ENCODE data around the gene MAML1. TPM values are rescaled to one million over a fixed set of nuclear protein-coding genes. Genes with fewer than 3 reads are reported as not detected.

The MAML1 gene
- total and polyA plus RNA-seq, 2 experiments from 2014 or later: 9.6 to 43.9 TPM

DNA sequence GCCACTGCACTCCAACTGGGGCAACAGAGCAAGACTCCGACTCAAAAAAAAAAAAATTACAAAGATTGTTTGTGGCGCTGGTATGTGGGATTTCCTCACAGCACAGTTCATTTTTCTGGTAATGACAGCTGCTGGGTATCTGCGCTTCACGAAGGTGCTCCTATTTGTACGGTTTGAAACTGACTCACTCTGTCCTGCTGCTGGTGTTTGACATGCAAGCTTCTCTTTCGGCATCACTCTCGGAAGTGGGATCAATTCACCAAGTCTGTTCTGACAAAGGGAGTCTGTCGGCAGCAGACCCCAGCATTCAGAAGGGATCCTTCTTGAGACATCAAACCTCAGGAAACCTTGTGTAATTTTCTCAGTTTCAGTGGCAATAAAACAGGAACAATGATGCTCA is 26.3 kb downstream of the MAML1 start:
- no peak overlapping the region for H3K4me3 ChIP-seq
- no peak overlapping the region for H3K27ac ChIP-seq (ENCODE audit: low read depth)
- H3K4me2 ChIP-seq: no peak overlapping the region
- Mint-ChIP-seq H3K36me3 (ENCODE audit: low read depth) (no peaks in the 10 kb centered on the region), H3K27ac (no peak overlapping the region), H3K4me1 (peaks cover 57% of the 10 kb centered on the region), H3K9me3 (no peaks in the 10 kb centered on the region; the same call in 2 of the 3 replicates), H3K27me3 (ENCODE audit: insufficient read depth, low read depth, poor library complexity) (peaks cover 3% of the 10 kb centered on the region), H3K4me3 (no peak overlapping the region)
- no peak overlapping the region for H2AFZ ChIP-seq
- H3K36me3 ChIP-seq (ENCODE audit: insufficient read depth): no peaks in the 10 kb centered on the region
- H3F3A ChIP-seq (replicated peaks; ENCODE audit: low read depth): peaks cover 19% of the 10 kb centered on the region; the same call in 1 of the 2 replicates
- no peaks in the 10 kb centered on the region for H3K9me2 ChIP-seq (ENCODE audit: insufficient read depth)
- peaks cover 54% of the 10 kb centered on the region for H4K20me1 ChIP-seq (replicated peaks; ENCODE audit: insufficient read depth)
- TF ChIP-seq POLR2AphosphoS5 (IDR thresholded peaks at IDR 0.05; ENCODE audit: low read depth) (no peak), CREB1 (CRISPR knock-in tag; IDR thresholded peaks at IDR 0.05; ENCODE audit: low read depth) (no peak), ZNF331 (CRISPR knock-in tag; IDR thresholded peaks at IDR 0.05; ENCODE audit: low read depth) (no peak), EZH2phosphoT487 (IDR thresholded peaks at IDR 0.05; ENCODE audit: unreplicated experiment) (no peak), STAT1 (IDR thresholded peaks at IDR 0.05; ENCODE audit: unreplicated experiment) (no peak), ZNF114 (CRISPR knock-in tag; IDR thresholded peaks at IDR 0.05) (no peak), EZH2 (IDR thresholded peaks at IDR 0.05; ENCODE audit: low read depth, unreplicated experiment) (no peak), JUNB (IDR thresholded peaks at IDR 0.05; ENCODE audit: unreplicated experiment) (no peak)
- TF ChIP-seq, protein P1, sequence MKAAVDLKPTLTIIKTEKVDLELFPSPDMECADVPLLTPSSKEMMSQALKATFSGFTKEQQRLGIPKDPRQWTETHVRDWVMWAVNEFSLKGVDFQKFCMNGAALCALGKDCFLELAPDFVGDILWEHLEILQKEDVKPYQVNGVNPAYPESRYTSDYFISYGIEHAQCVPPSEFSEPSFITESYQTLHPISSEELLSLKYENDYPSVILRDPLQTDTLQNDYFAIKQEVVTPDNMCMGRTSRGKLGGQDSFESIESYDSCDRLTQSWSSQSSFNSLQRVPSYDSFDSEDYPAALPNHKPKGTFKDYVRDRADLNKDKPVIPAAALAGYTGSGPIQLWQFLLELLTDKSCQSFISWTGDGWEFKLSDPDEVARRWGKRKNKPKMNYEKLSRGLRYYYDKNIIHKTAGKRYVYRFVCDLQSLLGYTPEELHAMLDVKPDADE (IDR thresholded peaks at IDR 0.05): no peak
- TF ChIP-seq, protein P2, sequence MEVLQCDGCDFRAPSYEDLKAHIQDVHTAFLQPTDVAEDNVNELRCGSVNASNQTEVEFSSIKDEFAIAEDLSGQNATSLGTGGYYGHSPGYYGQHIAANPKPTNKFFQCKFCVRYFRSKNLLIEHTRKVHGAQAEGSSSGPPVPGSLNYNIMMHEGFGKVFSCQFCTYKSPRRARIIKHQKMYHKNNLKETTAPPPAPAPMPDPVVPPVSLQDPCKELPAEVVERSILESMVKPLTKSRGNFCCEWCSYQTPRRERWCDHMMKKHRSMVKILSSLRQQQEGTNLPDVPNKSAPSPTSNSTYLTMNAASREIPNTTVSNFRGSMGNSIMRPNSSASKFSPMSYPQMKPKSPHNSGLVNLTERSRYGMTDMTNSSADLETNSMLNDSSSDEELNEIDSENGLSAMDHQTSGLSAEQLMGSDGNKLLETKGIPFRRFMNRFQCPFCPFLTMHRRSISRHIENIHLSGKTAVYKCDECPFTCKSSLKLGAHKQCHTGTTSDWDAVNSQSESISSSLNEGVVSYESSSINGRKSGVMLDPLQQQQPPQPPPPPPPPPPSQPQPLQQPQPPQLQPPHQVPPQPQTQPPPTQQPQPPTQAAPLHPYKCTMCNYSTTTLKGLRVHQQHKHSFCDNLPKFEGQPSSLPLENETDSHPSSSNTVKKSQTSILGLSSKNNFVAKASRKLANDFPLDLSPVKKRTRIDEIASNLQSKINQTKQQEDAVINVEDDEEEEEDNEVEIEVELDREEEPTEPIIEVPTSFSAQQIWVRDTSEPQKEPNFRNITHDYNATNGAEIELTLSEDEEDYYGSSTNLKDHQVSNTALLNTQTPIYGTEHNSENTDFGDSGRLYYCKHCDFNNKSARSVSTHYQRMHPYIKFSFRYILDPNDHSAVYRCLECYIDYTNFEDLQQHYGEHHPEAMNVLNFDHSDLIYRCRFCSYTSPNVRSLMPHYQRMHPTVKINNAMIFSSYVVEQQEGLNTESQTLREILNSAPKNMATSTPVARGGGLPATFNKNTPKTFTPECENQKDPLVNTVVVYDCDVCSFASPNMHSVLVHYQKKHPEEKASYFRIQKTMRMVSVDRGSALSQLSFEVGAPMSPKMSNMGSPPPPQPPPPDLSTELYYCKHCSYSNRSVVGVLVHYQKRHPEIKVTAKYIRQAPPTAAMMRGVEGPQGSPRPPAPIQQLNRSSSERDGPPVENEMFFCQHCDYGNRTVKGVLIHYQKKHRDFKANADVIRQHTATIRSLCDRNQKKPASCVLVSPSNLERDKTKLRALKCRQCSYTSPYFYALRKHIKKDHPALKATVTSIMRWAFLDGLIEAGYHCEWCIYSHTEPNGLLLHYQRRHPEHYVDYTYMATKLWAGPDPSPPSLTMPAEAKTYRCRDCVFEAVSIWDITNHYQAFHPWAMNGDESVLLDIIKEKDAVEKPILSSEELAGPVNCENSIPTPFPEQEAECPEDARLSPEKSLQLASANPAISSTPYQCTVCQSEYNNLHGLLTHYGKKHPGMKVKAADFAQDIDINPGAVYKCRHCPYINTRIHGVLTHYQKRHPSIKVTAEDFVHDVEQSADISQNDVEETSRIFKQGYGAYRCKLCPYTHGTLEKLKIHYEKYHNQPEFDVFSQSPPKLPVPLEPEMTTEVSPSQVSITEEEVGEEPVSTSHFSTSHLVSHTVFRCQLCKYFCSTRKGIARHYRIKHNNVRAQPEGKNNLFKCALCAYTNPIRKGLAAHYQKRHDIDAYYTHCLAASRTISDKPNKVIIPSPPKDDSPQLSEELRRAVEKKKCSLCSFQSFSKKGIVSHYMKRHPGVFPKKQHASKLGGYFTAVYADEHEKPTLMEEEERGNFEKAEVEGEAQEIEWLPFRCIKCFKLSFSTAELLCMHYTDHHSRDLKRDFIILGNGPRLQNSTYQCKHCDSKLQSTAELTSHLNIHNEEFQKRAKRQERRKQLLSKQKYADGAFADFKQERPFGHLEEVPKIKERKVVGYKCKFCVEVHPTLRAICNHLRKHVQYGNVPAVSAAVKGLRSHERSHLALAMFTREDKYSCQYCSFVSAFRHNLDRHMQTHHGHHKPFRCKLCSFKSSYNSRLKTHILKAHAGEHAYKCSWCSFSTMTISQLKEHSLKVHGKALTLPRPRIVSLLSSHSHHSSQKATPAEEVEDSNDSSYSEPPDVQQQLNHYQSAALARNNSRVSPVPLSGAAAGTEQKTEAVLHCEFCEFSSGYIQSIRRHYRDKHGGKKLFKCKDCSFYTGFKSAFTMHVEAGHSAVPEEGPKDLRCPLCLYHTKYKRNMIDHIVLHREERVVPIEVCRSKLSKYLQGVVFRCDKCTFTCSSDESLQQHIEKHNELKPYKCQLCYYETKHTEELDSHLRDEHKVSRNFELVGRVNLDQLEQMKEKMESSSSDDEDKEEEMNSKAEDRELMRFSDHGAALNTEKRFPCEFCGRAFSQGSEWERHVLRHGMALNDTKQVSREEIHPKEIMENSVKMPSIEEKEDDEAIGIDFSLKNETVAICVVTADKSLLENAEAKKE (CRISPR knock-in tag; IDR thresholded peaks at IDR 0.05): no peak
- TF ChIP-seq, protein P3, sequence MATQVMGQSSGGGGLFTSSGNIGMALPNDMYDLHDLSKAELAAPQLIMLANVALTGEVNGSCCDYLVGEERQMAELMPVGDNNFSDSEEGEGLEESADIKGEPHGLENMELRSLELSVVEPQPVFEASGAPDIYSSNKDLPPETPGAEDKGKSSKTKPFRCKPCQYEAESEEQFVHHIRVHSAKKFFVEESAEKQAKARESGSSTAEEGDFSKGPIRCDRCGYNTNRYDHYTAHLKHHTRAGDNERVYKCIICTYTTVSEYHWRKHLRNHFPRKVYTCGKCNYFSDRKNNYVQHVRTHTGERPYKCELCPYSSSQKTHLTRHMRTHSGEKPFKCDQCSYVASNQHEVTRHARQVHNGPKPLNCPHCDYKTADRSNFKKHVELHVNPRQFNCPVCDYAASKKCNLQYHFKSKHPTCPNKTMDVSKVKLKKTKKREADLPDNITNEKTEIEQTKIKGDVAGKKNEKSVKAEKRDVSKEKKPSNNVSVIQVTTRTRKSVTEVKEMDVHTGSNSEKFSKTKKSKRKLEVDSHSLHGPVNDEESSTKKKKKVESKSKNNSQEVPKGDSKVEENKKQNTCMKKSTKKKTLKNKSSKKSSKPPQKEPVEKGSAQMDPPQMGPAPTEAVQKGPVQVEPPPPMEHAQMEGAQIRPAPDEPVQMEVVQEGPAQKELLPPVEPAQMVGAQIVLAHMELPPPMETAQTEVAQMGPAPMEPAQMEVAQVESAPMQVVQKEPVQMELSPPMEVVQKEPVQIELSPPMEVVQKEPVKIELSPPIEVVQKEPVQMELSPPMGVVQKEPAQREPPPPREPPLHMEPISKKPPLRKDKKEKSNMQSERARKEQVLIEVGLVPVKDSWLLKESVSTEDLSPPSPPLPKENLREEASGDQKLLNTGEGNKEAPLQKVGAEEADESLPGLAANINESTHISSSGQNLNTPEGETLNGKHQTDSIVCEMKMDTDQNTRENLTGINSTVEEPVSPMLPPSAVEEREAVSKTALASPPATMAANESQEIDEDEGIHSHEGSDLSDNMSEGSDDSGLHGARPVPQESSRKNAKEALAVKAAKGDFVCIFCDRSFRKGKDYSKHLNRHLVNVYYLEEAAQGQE (IDR thresholded peaks at IDR 0.05; ENCODE audit: unreplicated experiment): no peak
- TF ChIP-seq, protein P4, sequence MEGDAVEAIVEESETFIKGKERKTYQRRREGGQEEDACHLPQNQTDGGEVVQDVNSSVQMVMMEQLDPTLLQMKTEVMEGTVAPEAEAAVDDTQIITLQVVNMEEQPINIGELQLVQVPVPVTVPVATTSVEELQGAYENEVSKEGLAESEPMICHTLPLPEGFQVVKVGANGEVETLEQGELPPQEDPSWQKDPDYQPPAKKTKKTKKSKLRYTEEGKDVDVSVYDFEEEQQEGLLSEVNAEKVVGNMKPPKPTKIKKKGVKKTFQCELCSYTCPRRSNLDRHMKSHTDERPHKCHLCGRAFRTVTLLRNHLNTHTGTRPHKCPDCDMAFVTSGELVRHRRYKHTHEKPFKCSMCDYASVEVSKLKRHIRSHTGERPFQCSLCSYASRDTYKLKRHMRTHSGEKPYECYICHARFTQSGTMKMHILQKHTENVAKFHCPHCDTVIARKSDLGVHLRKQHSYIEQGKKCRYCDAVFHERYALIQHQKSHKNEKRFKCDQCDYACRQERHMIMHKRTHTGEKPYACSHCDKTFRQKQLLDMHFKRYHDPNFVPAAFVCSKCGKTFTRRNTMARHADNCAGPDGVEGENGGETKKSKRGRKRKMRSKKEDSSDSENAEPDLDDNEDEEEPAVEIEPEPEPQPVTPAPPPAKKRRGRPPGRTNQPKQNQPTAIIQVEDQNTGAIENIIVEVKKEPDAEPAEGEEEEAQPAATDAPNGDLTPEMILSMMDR (conservative IDR thresholded peaks at IDR 0.05; ENCODE audit: low read depth in 2 of 2): no peak
- no peak for DNase-seq (ENCODE audit: low spot score)
- H3K27me3 ChIP-seq (ENCODE audit: insufficient read depth): no peaks in the 10 kb centered on the region
- no peak for ATAC-seq
- H3K79me2 ChIP-seq (replicated peaks; ENCODE audit: insufficient read depth): peaks cover 90% of the 10 kb centered on the region
- peaks cover 27% of the 10 kb centered on the region for H3K4me1 ChIP-seq (ENCODE audit: insufficient read depth)

Data from GM23338 (cell line).